ENCODE data around the gene RAPGEF1.

DNA sequence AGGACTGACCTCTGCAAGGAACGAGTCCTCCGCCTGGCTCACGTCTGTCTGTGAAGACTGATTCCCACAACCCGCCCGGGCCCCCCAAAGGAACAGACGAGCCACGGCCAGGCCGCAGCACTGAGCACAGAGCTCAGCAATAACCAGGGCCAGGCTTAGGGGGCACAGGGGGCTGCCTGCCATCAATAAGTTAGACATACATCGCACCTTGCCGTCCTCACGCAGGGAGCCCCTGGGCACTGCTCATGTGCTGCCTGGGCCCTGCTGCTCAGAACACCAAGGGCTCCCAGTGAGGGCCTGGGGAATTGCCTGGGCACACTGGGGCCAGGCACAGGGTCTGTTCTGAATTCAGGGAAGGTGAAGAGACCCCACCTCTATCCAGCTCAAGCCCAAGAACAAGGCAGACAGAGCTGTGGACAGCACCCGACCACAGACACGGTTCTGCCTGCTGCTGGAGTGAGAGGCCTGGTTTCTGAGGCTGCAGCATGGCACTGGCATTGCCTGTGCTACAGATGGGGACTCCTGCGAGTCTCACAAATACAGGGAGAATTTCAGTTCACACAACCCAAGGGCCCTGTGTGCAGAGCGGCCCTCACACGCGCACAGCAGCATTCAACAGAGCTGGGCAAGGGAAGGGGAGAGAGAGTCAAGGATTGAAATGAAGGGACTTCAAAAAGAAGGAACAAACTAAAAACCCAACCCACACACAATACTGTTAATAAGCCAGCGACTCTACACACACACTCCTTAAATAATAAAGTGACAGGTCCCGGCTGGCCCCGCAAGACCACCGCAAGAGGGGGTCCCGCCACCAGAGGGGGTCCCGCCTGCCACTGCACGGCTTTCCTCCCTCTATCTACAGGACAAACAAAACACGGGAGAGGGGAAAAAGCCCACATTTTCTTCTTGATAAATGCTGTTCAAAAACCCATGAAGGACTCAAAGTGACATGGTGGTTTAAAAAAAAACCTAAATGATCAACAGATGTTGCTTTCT is 162.6 kb downstream of the RAPGEF1 start:
- TF ChIP-seq CTCF (IDR thresholded peaks at IDR 0.05), result no peak
- no peak for TF ChIP-seq POLR2A (IDR thresholded peaks at IDR 0.05)
